Testis (tissue), 3 donors: ENCODE data around the gene SLC25A29. TPM values are rescaled to one million over a fixed set of nuclear protein-coding genes. Genes with fewer than 3 reads are reported as not detected.

Source experiments
- DNase-seq: peaks from one replicate; pipeline ENCODE4 v3.0.0-alpha.2; 2019
- H3K27ac ChIP-seq, 2 donors: fragments of 200-600 bp; sonication (generic); one replicate each; pipeline ENCODE4 v1.5.1; 2019
- H3K27me3 ChIP-seq: fragments of 200-600 bp; sonication (generic); one replicate; pipeline ENCODE4 v1.5.1; 2019
- H3K36me3 ChIP-seq: fragments of 200-600 bp; sonication (generic); one replicate; pipeline ENCODE4 v1.5.1; 2017; ENCODE audit warnings: low read depth; ENCODE audit errors: missing control alignments
- H3K4me1 ChIP-seq: fragments of 200-600 bp; sonication (generic); one replicate; pipeline ENCODE4 v1.5.1; 2019
- H3K4me3 ChIP-seq, 2 donors: fragments of 200-600 bp; sonication (generic); one replicate each; pipeline ENCODE4 v1.5.1; 2017 to 2019
- H3K9me3 ChIP-seq: fragments of 200-600 bp; sonication (generic); one replicate; pipeline ENCODE4 v1.5.1; 2017
- POLR2A ChIP-seq: fragments of 450-650 bp; IDR thresholded peaks from one replicate; pipeline ENCODE4 v1.6.1; 2017; ENCODE audit warnings: antibody characterized with exemption, mild to moderate bottlenecking, moderate library complexity
- WGBS, 2 donors: methylation state at CpG; one replicate each; pipeline ENCODE4 v1.1.5; 2018; 5-methylcytosine and 5-hydroxymethylcytosine counted together
- intact Hi-C: fragments of 100-400 bp; cut with DNase I; formaldehyde crosslinking; loops from one replicate; pipeline ENCODE4 v1.15.1; 2023; ENCODE audit warnings: low total_unique reads
- polyA plus RNA-seq: library from polyadenylated mRNA; stranded (reverse); fragments of 350-450 nt; fragmentation: Illumina TruSeq; extraction: RNeasy Lipid Tissue Mini Kit (QIAGEN cat#74804); gene quantifications from one replicate; pipeline ENCODE4 v1.2.3, GENCODE V29; 2014; ENCODE audit warnings: low read depth, low replicate concordance; ENCODE audit not compliant: insufficient read depth
- total RNA-seq, 2 donors: library from RNA; depleted of rRNA; stranded (reverse); fragments of >200 nt; gene quantifications; one replicate each; pipeline ENCODE4 v1.2.3, GENCODE V29; 2016
- TF ChIP-seq, protein P1 (sequence below), 3 experiments: fragments of 450-650 bp in 2 of 3; fragments of 200-600 bp in 1 of 3; sonication (generic) in 1 of 3; IDR thresholded peaks; one replicate each; pipeline ENCODE4 v1.5.1; 2016 to 2019; ENCODE audit warnings: antibody characterized with exemption in 3 of 3, mild to moderate bottlenecking in 2 of 3, moderate library complexity in 1 of 3

SLC25A29 gene
- total and polyA plus RNA-seq, 3 donors from 2014 or later, result 72.3 to 322 (median 185) TPM

DNA sequence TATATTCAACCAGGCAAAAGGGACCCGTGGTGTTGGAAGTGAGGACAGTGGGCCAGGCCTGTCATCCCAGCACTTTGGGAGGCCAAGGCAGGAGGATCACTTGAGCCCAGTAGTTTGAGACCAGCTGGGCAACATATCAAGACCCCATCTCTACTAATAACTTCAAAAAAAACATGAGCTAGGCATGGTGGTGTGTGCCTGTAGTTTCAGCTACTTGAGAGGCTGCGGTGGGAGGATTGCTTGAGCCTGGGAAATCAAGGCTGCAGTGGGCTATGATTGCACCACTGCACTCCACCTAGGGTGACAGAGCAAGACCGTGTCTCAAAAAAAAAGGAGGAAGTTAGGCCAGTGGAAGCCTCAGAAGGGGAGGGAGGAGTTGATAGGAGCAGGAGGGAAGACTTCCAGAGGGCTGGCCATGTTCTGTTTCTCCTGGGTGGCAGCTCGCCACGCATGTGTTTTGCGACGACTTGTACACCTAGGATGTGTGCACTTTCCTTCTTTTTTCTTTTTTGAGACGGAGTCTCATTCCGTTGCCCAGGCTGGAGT lies 10.1 kb downstream of the SLC25A29 start:
- intact Hi-C loops, result no loop called here
- Histone ChIP-seq H3K4me3 (no peak overlapping the region), H3K4me1 (peaks cover 54% of the 10 kb centered on the region), H3K9me3 (no peaks in the 10 kb centered on the region), H3K36me3 (no peaks in the 10 kb centered on the region), H3K27me3 (no peaks in the 10 kb centered on the region), H3K27ac (peak overlapping the region; percentile 82 to 83)
- TF ChIP-seq POLR2A, result no peak
- TF ChIP-seq, protein P1, sequence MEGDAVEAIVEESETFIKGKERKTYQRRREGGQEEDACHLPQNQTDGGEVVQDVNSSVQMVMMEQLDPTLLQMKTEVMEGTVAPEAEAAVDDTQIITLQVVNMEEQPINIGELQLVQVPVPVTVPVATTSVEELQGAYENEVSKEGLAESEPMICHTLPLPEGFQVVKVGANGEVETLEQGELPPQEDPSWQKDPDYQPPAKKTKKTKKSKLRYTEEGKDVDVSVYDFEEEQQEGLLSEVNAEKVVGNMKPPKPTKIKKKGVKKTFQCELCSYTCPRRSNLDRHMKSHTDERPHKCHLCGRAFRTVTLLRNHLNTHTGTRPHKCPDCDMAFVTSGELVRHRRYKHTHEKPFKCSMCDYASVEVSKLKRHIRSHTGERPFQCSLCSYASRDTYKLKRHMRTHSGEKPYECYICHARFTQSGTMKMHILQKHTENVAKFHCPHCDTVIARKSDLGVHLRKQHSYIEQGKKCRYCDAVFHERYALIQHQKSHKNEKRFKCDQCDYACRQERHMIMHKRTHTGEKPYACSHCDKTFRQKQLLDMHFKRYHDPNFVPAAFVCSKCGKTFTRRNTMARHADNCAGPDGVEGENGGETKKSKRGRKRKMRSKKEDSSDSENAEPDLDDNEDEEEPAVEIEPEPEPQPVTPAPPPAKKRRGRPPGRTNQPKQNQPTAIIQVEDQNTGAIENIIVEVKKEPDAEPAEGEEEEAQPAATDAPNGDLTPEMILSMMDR (IDR thresholded peaks at IDR 0.05), result no peak
- DNase-seq, result no peak
- WGBS, 2 donors, result 84 to 90% methylated on average over 9 of the region's 9 CpGs

- intact Hi-C loops, result no loop called here
- no peak for DNase-seq
Measured at GRCh38 chr14:100295376-100296105, 10.7 kb downstream of the SLC25A29 start.

DNA sequence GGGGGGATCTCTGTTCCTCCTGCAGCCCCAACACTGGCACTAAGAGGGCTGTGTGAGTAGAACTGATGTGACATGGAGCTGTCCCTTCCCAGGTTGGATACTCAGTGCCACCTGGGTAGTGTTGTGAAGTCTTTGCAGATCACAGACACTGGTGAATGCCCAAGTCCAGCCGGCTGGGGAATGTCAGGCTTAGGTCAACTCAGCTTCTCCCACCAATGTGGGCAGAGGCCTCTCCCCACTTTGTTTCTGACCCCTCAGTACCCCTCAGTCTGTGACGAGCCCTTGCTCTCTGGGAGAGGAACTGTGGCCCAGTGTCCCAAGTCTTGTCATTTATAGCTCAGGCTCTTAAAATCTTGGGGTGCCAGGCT lies 11.3 kb downstream of the SLC25A29 start:
- intact Hi-C loops, result no loop called here
- H3K27ac ChIP-seq, result peak overlapping the region; percentile 68 to 83
- H3K4me1 ChIP-seq, result peaks cover 65% of the 10 kb centered on the region
- no peak for DNase-seq
- H3K36me3 ChIP-seq, result no peaks in the 10 kb centered on the region
- no peaks in the 10 kb centered on the region for H3K27me3 ChIP-seq
- TF ChIP-seq POLR2A, result no peak
- TF ChIP-seq, protein P1 (IDR thresholded peaks at IDR 0.05), result no peak
- WGBS, 2 donors, result 81 to 86% methylated on average over 2 of the region's 2 CpGs
- no peaks in the 10 kb centered on the region for H3K9me3 ChIP-seq
- H3K4me3 ChIP-seq, result no peak overlapping the region

More at GRCh38 chr14:100295376-100296105, 10.7 kb downstream of the SLC25A29 start:
- Histone ChIP-seq H3K4me1 (peaks cover 59% of the 10 kb centered on the region), H3K4me3 (no peak overlapping the region), H3K27me3 (no peaks in the 10 kb centered on the region), H3K9me3 (no peaks in the 10 kb centered on the region), H3K36me3 (no peaks in the 10 kb centered on the region), H3K27ac (peak overlapping the region; percentile 68 to 83)
- 86 to 94% methylated on average over 14 to 16 of the region's 16 CpGs for WGBS, 2 donors
- TF ChIP-seq, protein P1 (IDR thresholded peaks at IDR 0.05), result no peak
- no peak for TF ChIP-seq POLR2A

GRCh38 chr14:100294213-100294962 lies 11.9 kb downstream of the SLC25A29 start:
- TF ChIP-seq, protein P1 (IDR thresholded peaks at IDR 0.05), result no peak
- TF ChIP-seq POLR2A, result no peak
- DNase-seq, result peak; percentile 87
- Histone ChIP-seq H3K9me3 (no peaks in the 10 kb centered on the region), H3K4me3 (no peak overlapping the region), H3K4me1 (peaks cover 71% of the 10 kb centered on the region), H3K27ac (peak overlapping the region; percentile 68 to 83), H3K27me3 (no peaks in the 10 kb centered on the region), H3K36me3 (no peaks in the 10 kb centered on the region)
- intact Hi-C loops, result no loop called here
- 42 to 64% methylated on average over 10 to 12 of the region's 12 CpGs for WGBS, 2 donors
